HG03064 (cell line): ENCODE data around the gene DOK7.

Source experiments
- ATAC-seq: cut with Tn5 transposase; IDR thresholded peaks from one replicate; pipeline ENCODE4 v1.9.1; 2021; ENCODE audit warnings: low read depth; ENCODE audit not compliant: unreplicated experiment

Gene DOK7

DNA sequence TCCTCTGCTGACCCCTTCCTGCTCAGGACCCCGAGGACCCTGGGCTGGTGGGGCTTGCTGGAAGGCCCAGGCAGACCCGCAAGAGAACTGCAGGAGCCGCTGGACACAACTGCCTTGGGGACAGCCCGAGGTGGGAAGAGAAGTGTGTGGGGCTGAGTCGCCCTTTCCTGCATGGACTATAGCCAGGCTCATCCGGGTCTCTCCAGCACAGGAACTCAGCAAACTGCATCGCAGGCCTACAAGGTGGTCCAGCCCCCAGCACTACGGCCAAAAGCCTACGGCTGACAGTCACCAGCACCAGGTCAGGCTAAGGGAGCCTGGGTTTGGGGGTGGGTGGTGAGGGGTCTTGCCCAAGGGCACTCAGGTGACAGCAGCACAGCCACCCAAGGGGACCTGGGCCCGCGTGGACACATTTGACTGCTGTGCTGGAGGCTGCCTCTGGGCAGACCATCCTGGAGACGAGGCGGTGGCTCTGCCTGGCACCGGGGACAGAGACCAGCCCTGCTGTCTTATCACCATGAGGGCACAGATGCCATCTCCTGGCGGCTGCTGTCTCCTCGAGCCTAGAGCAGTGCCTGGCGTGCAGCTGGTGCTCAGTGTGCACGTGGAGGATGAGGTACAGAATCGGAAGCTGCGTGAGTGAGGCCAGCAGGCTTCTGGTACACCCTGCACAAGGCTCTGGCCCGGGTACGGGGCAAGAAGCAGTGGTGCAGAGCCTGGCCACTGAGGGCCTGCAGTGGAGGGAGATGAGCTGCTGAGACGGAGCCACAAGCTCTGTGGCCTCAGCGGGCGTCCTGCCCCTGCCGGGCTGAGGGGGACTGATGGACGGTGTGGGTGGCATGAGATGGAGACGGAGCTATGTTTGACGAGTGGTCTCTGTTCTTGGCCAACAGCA, 54.0 kb downstream of the DOK7 start:
- no peak for ATAC-seq

GRCh38 chr4:3517731-3518510, 54.8 kb downstream of the DOK7 start:
- no peak for ATAC-seq

DNA sequence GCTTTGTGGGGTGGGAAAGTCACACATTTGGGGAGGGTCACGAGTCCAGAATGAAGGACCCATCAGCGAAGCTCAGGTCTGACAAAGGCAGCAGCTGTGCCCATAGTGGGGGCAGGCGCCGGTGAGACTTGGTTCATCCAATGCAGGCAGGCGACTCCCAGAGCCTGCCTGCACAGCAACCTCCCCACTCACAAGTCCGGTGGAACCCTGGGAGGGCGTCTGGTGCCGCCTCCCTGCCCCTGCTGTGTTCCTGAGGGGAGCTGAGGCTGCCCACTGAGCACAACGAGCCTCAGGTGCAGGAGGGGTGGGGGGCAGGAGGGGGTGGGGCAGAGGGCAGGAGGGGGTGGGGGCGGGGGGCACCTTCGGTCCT, 55.4 kb downstream of the DOK7 start:
- ATAC-seq = no peak

GRCh38 chr4:3518941-3519340, 55.8 kb downstream of the DOK7 start:
- no peak for ATAC-seq

DNA sequence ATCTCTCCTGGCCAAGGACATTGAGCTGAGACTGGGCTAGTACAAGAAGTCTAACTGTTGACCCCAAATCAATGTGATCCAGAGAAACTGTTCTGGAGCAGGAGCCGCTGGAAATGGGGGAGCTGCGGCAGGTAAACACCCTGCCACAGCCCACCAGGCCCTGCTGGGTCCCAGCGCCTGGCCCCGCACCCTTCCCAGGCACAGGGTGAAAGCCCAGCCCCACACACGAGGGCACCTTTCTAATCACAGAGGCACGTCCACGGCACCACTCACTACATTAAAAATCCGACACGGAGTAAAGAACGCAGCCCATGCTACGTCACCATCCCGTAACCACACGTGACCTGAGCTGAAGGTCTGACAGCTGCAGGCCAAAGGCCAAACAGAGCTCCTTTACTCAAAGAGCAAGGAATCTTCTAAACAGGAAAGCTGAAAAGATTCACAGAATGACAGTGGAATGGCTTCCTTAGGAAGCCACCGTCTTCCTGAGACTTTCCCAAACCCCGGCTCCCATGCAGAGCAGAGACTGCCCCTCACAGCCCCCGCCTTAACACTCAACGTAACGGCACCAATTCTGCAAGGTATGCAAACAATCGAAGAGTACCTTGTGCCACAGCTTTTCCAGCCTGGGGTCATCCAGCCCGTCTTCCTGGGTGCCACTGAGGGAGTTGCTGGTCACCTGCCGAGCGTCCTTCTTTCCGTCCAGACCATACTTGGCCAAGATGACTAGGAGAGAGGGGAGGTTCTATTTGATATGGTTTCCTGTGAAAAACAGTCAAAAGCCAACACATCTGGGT, 56.6 kb downstream of the DOK7 start:
- no peak for ATAC-seq

GRCh38 chr4:3520276-3520675, 57.2 kb downstream of the DOK7 start:
- ATAC-seq = no peak

DNA sequence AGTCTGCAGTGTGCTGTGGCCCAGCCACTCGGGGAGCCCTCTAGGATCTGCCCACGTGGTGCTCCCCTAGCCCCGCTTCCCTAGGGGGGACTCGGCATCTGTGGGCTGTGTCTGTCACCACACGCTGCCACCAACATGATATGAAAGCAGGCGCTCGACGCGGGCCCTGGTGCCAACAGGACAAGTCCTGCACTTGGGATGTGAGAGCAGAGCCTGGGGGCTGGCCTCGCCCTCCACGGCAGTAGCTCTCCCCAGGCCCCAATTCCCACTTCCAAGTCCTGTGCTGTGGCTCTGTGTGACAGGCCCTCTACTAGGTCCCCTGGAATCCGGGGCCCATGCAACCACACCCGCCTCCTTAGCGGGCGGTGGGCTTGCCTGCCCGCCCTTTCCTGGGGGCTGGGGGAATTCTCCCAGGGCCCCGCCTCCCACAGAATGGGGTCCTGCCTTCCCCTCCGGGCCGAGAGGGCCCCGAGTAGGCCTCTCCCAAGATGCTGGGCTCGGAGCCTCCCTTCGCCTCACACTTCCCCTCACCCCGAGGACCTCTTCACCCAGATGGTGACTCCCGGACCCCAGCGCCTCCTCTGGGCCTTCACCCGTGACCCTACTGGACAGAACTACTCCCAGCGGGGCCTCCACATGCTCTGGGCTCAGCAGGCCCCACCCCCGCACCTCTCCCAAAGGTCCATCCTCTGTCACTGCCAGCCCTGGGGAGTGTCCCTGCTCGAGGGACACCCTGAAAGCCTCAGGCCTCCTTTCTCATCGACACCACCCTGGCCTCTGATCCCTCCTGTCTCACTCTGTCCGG, 57.9 kb downstream of the DOK7 start:
- ATAC-seq = no peak

GRCh38 chr4:3521621-3522325, 58.7 kb downstream of the DOK7 start:
- no peak for ATAC-seq

- no peak for ATAC-seq
Observed at GRCh38 chr4:3522326-3522640, 59.2 kb downstream of the DOK7 start.

GRCh38 chr4:3522651-3523050, 59.5 kb downstream of the DOK7 start:
- no peak for ATAC-seq

DNA sequence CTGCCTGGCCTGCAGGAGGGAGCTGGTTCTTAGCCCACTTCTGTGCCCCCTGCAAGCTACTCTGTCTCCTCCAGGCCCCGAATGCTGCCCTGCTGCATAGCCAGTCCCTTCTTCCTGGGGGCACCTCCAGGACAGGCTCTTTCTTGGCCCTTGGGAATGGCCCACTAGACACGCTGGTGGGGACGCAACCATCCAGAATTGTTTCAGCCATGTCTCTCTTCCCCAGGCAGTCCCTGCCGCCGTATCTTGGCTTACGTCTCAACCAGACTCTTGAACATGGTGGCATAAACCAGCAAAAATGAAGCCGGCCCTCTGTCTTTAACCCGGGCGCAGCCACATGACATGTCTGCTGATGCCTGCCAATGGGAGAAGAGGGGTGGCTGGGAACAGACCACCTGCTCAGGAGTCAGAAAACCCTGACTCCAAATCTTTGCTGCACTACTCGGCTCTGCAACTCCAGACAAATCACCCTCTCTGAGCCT, 60.1 kb downstream of the DOK7 start:
- no peak for ATAC-seq

DNA sequence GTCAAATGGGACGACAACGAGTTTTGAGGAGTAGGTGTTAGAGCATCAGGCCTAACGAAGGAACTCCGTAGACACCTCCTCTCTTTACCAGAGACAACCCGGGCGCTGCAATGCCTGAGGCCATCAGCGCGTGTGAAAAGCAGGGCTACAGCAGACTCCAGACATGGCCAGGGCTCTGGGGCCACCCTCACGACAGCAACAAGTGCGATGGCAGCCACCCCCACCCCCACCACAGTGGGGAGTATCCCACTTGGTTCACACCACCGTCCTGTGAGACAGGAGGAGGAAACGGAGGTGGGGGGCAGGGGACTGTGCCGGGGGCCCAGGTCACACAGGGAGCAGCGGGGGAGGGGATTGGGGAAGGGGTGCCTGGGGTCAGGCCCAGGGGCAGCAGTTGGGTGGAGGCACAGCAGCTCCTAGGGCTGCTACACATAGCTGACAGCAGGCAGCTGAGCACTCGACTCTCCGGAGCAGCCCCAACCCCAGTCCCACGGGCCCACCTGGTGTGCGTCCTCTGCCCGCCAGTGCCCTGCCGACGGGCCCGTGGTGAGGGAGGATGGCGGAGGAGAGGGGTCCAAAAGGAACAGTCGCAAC, 60.6 kb downstream of the DOK7 start:
- no peak for ATAC-seq

GRCh38 chr4:3524349-3524748, 61.2 kb downstream of the DOK7 start:
- no peak for ATAC-seq

GRCh38 chr4:3524920-3525319, 61.8 kb downstream of the DOK7 start:
- no peak for ATAC-seq

DNA sequence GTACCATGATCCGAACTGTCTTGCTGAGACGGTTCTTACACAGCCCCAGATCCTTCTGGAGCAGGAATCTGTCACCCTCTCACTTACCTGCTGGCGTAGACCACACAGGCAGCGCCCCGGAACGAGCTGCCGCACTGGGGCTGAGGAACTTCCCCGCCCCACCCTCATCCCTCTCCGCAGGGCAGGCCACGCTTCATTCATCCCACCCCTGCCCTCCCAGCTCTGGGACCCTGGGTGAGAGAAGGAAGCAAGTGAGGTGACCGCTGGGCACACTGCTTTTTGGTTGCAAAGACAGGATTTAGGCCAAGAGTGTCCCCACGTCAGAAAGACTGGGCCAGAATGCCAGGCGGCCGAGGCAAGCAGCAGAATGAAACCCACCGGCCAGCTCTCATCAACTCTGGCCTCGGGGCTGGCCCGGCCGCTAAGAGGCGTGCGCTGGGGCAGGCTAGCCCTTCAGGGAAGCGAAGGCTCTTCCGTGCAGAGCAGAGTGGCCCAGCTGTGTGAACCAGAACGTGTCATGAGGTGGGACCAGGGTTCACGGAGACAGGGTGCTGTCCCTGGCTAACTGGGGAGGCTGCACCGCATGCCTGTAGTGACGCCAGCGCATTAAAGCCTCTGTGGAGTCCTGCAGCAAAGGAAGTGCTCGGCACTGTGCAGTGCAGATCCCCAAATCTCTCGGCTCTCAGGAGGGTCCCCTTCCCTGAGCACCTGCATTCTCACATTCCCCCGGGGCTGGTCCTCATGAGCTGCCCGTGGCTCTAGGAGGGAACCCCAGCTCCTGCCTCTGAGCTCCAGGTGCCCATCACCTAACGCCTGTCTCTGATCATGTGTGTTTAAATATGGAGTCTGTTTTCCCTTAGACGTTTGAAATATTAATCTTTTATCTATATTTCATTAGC, 62.7 kb downstream of the DOK7 start:
- no peak for ATAC-seq

DNA sequence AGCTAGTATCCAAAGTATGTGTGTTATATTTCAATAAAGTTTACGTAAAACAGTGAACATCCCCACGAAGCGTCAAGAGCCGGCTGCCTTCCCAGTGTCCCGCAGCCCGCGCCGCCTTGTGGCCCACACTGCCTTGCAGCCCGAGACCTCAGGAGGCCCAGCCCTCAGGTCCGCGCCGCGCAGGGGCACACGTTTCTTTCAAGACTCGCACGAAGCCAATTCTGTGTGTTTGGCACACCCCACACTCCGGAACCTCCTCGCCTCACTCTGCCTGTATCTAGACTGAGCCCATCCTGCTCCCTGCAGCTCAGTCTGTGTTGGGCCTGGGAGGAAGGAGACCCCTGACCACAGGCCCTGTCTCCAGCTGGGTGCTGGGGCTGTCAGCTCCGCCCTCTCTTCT, 63.4 kb downstream of the DOK7 start:
- ATAC-seq = no peak

GRCh38 chr4:3527101-3527913, 64.2 kb downstream of the DOK7 start:
- no peak for ATAC-seq
